Measurements from ENCODE around the gene KYAT1. TPM values are rescaled to one million over a fixed set of nuclear protein-coding genes. Genes with fewer than 3 reads are reported as not detected.
"Not testable (repeated sequence)": the region's sequence is repeated elsewhere in the genome, so short reads cannot be mapped to it uniquely, and the experiment has no call there.

The KYAT1 gene
- total and polyA plus RNA-seq, 8 donors, result 6.2 to 9.6 (median 7.2) TPM

GRCh38 chr9:128805661-128806060 lies 76.1 kb downstream of the KYAT1 start:
- Histone ChIP-seq H3K9me3 (no peaks in the 10 kb centered on the region), H3K36me3 (peaks cover 0 to 92% of the 10 kb centered on the region in 2 donors)

GRCh38 chr9:128802482-128802881 lies 79.3 kb downstream of the KYAT1 start:
- Histone ChIP-seq H3K4me3 (no peak overlapping the region), H3K9me3 (no peaks in the 10 kb centered on the region), H3K4me1 (no peaks in the 10 kb centered on the region), H3K36me3 (peaks cover 0 to 100% of the 10 kb centered on the region in 2 donors), H3K27me3 (no peaks in the 10 kb centered on the region), H3K27ac (no peak overlapping the region)
- ATAC-seq (no peak), DNase-seq (no peak)
- no peak for TF ChIP-seq CTCF (IDR thresholded peaks at IDR 0.05)
- intact Hi-C loops (cut with DNase I), result no loop called here

More at GRCh38 chr9:128805661-128806060, 76.1 kb downstream of the KYAT1 start:
- ATAC-seq (no peak), DNase-seq (peak in 1 of 4 donors; percentile 53)
- H3K4me1 ChIP-seq, result no peaks in the 10 kb centered on the region
- H3K4me3 ChIP-seq, result no peak overlapping the region
- H3K27ac ChIP-seq, result no peak overlapping the region
- no peaks in the 10 kb centered on the region for H3K27me3 ChIP-seq
- intact Hi-C loops (cut with DNase I), result no loop called here
- TF ChIP-seq CTCF (IDR thresholded peaks at IDR 0.05), result no peak

- no peaks in the 10 kb centered on the region for H3K9me3 ChIP-seq
- TF ChIP-seq CTCF (IDR thresholded peaks at IDR 0.05), result no peak
- no peak overlapping the region for H3K27ac ChIP-seq
- no peaks in the 10 kb centered on the region for H3K27me3 ChIP-seq
- peaks cover 3 to 98% of the 10 kb centered on the region in 2 donors for H3K36me3 ChIP-seq
- no peaks in the 10 kb centered on the region for H3K4me1 ChIP-seq
- H3K4me3 ChIP-seq, result no peak overlapping the region
- DNase-seq (no peak), ATAC-seq (no peak)
- intact Hi-C loops (cut with DNase I), result no loop called here
These were observed 81.7 kb downstream of the KYAT1 start for GRCh38 chr9:128800061-128800460.

GRCh38 chr9:128798896-128799295 lies 82.9 kb downstream of the KYAT1 start:
- Histone ChIP-seq H3K9me3 (no peaks in the 10 kb centered on the region), H3K36me3 (peaks cover 3 to 98% of the 10 kb centered on the region in 2 donors), H3K4me1 (no peaks in the 10 kb centered on the region), H3K27me3 (no peaks in the 10 kb centered on the region), H3K4me3 (no peak overlapping the region), H3K27ac (no peak overlapping the region)
- no peak for TF ChIP-seq CTCF (IDR thresholded peaks at IDR 0.05)
- intact Hi-C loops (cut with DNase I), result no loop called here
- DNase-seq (peak in 1 of 4 donors; percentile 17), ATAC-seq (no peak)

GRCh38 chr9:128794961-128795360 lies 86.8 kb downstream of the KYAT1 start:
- DNase-seq; H3K27me3 ChIP-seq; ATAC-seq; H3K4me1 ChIP-seq; H3K27ac ChIP-seq; H3K9me3 ChIP-seq; H3K4me3 ChIP-seq; intact Hi-C loops (cut with DNase I): not testable (repeated sequence)
- H3K36me3 ChIP-seq, result peaks cover 3 to 97% of the 10 kb centered on the region in 2 donors
